HEK293 (cell line): Measurements from ENCODE around the gene MYL12A.

Source experiments
- CTCF ChIA-PET: fragments of 350-600 bp; formaldehyde crosslinking; extraction: SDS; loops from one replicate; lab custom pipeline; 2021; ENCODE audit warnings: antibody characterized with exemption; lab: Yijun Ruan, JAX
- POLR2A ChIA-PET: fragments of 300-600 bp; formaldehyde crosslinking; extraction: SDS; loops from one replicate; lab custom pipeline; 2020; ENCODE audit warnings: antibody characterized with exemption, inconsistent platforms; lab: Yijun Ruan, JAX
- H3K27ac ChIP-seq: fragments of 200-500 bp; sonication (Bioruptor generic); 2 replicates; pipeline ENCODE4 v1.5.1; 2014; ENCODE audit warnings: low read depth, low read length, control low read depth, inconsistent platforms; ENCODE audit errors: extremely low read depth
- H3K36me3 ChIP-seq, 2 experiments: fragments of 200-500 bp in 1 of 2; sonication (Bioruptor generic) in 1 of 2; 1 replicate in 1 of 2; 2 replicates in 1 of 2; pipeline ENCODE4 v1.5.1; 2014 to 2017; ENCODE audit warnings: inconsistent platforms in 2 of 2, low read length in 2 of 2; ENCODE audit not compliant: control insufficient read depth in 2 of 2, insufficient read depth in 1 of 2
- H3K4me1 ChIP-seq: fragments of 200-500 bp; sonication (Bioruptor generic); 2 replicates; pipeline ENCODE4 v1.5.1; 2014; ENCODE audit warnings: mild to moderate bottlenecking, low read length, inconsistent platforms; ENCODE audit not compliant: control insufficient read depth, insufficient read depth
- H3K4me3 ChIP-seq: 2 replicates; pipeline ENCODE4 v1.5.1; 2011; ENCODE audit warnings: low read depth, mild to moderate bottlenecking, control low read depth, low read length, moderate library complexity
- H3K9me3 ChIP-seq: fragments of 200-500 bp; sonication (Bioruptor generic); 2 replicates; pipeline ENCODE4 v1.5.1; 2014; ENCODE audit warnings: low read depth, low read length, inconsistent platforms; ENCODE audit not compliant: control insufficient read depth, insufficient read depth
- MZF1 ChIP-seq: fragments of 450-650 bp; formaldehyde crosslinking; IDR thresholded peaks from 2 replicates; pipeline ENCODE4 v1.5.1; 2017; ENCODE audit warnings: missing biosample characterization, missing genetic modification characterization, borderline replicate concordance
- SALL2 ChIP-seq: fragments of 450-650 bp; formaldehyde crosslinking; IDR thresholded peaks from 2 replicates; pipeline ENCODE4 v1.5.0; 2017; ENCODE audit warnings: missing biosample characterization, mild to moderate bottlenecking, missing genetic modification characterization, borderline replicate concordance
- SETDB1 ChIP-seq: IDR thresholded peaks from one replicate; pipeline ENCODE4 v1.6.1; 2017; ENCODE audit warnings: mild to moderate bottlenecking, low read length, moderate library complexity, mixed read lengths; ENCODE audit not compliant: insufficient read length
- TCF7L2 ChIP-seq: IDR thresholded peaks from 2 replicates; pipeline ENCODE4 v1.6.1; 2011; ENCODE audit warnings: low read depth, mild to moderate bottlenecking, inconsistent platforms, low read length, moderate library complexity, borderline replicate concordance
- ZBTB20 ChIP-seq: fragments of 450-650 bp; formaldehyde crosslinking; IDR thresholded peaks from 2 replicates; pipeline ENCODE4 v1.5.1; 2016; ENCODE audit warnings: missing biosample characterization, missing genetic modification characterization
- ZIC2 ChIP-seq: fragments of 450-650 bp; formaldehyde crosslinking; IDR thresholded peaks from 2 replicates; pipeline ENCODE4 v1.5.1; 2016; ENCODE audit warnings: missing biosample characterization, missing genetic modification characterization
- ZNF114 ChIP-seq: fragments of 450-650 bp; formaldehyde crosslinking; IDR thresholded peaks from 2 replicates; pipeline ENCODE4 v1.5.0; 2017; ENCODE audit warnings: missing biosample characterization, missing genetic modification characterization
- ZNF121 ChIP-seq: fragments of 450-650 bp; formaldehyde crosslinking; IDR thresholded peaks from 2 replicates; pipeline ENCODE4 v1.5.1; 2016; ENCODE audit warnings: missing biosample characterization, missing genetic modification characterization
- ZNF16 ChIP-seq: fragments of 450-650 bp; formaldehyde crosslinking; IDR thresholded peaks from 2 replicates; pipeline ENCODE4 v1.5.1; 2016; ENCODE audit warnings: low read depth, missing biosample characterization, missing genetic modification characterization
- ZNF239 ChIP-seq: fragments of 450-650 bp; formaldehyde crosslinking; IDR thresholded peaks from 2 replicates; pipeline ENCODE4 v1.5.1; 2016; ENCODE audit warnings: missing biosample characterization, missing genetic modification characterization
- ZNF366 ChIP-seq: fragments of 450-650 bp; formaldehyde crosslinking; conservative IDR thresholded peaks from 2 replicates; pipeline ENCODE4 v1.5.1; 2016; ENCODE audit warnings: missing biosample characterization, missing genetic modification characterization
- ZNF548 ChIP-seq: fragments of 450-650 bp; formaldehyde crosslinking; IDR thresholded peaks from 2 replicates; pipeline ENCODE4 v1.5.1; 2016; ENCODE audit warnings: missing biosample characterization, missing genetic modification characterization
- ZNF549 ChIP-seq: fragments of 450-650 bp; IDR thresholded peaks from 2 replicates; pipeline ENCODE4 v1.5.1; 2018; ENCODE audit warnings: missing biosample characterization, missing genetic modification characterization, mild to moderate bottlenecking, inconsistent platforms, moderate library complexity
- ZNF596 ChIP-seq: fragments of 450-650 bp; IDR thresholded peaks from 2 replicates; pipeline ENCODE4 v1.5.0; 2018; ENCODE audit warnings: missing biosample characterization, mild to moderate bottlenecking, missing genetic modification characterization, moderate library complexity
- ZNF626 ChIP-seq: fragments of 450-650 bp; sonication (Bioruptor Pico); formaldehyde crosslinking; IDR thresholded peaks from 2 replicates; pipeline ENCODE4 v1.5.1; 2018; ENCODE audit warnings: missing biosample characterization, missing genetic modification characterization, inconsistent platforms
- ZNF670 ChIP-seq: fragments of 450-650 bp; formaldehyde crosslinking; IDR thresholded peaks from 2 replicates; pipeline ENCODE4 v1.5.1; 2016; ENCODE audit warnings: missing biosample characterization, missing genetic modification characterization, low read depth
- ZNF677 ChIP-seq: fragments of 450-650 bp; IDR thresholded peaks from 2 replicates; pipeline ENCODE4 v1.5.0; 2018; ENCODE audit warnings: missing biosample characterization, mild to moderate bottlenecking, missing genetic modification characterization, moderate library complexity
- ZNF768 ChIP-seq: fragments of 450-650 bp; formaldehyde crosslinking; IDR thresholded peaks from 2 replicates; pipeline ENCODE4 v1.5.1; 2018; ENCODE audit warnings: missing biosample characterization, mild to moderate bottlenecking, missing genetic modification characterization
- ZNF830 ChIP-seq: fragments of 450-650 bp; IDR thresholded peaks from 2 replicates; pipeline ENCODE4 v1.5.0; 2018; ENCODE audit warnings: missing biosample characterization, missing genetic modification characterization, low read depth, mild to moderate bottlenecking, moderate library complexity
- TF ChIP-seq, protein P1 (sequence below): fragments of 450-650 bp; formaldehyde crosslinking; conservative IDR thresholded peaks from 2 replicates; pipeline ENCODE4 v1.5.1; 2016; ENCODE audit warnings: low read depth, missing biosample characterization, missing genetic modification characterization
- TF ChIP-seq, protein P2 (sequence below): fragments of 450-650 bp; formaldehyde crosslinking; IDR thresholded peaks from 2 replicates; pipeline ENCODE4 v1.5.1; 2016; ENCODE audit warnings: missing biosample characterization, missing genetic modification characterization

MYL12A gene

DNA sequence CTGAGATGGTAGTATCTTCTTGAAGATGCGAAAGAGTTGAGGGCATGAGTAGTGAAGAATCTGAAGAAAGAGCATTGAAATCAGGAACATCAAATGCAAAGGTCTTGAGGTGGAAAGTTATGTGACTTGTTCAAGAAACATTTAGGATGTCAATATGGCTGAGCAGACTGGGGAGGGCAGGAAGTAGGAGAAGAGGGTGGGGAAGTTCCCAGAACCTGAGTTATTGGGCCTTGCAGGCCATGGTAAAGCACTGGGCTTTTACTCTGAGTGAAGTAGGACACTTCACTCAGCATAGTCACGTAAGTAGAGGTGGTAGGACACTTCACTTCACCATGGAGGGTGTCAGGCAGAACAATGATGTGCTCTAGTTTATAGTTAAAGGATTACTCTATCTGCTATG, 11.8 kb upstream of the MYL12A start:
- POLR2A ChIA-PET, result no interaction called here
- CTCF ChIA-PET, result interaction anchor here (1.5 kb wide), 1 partner anchor 10 kb away, joined by 5 read pairs; no protein-coding TSS in a partner anchor
- no peak overlapping the region for H3K27ac ChIP-seq

DNA sequence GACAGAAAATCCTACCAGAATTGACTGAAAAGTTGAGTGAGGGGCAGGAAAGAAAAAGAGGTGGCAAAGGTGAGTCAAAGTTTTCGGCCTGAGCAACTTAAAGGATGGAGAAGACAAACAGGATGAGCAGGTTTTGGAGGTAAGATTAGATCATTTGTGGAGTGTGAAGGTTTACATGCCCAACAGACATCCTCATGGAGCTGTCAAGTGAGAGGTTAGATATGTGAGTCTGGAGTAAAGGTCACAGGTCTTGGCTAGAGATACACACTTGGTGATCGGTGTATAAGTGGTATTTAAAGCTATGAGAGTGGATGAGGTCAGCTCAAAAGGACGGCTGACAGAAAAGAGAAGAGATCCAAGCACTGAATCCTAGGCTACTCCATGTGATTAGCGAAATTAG, 11.1 kb upstream of the MYL12A start:
- no peaks in the 10 kb centered on the region for H3K9me3 ChIP-seq
- H3K36me3 ChIP-seq, result no peaks in the 10 kb centered on the region
- no peak overlapping the region for H3K4me3 ChIP-seq
- POLR2A ChIA-PET, result no interaction called here
- CTCF ChIA-PET, result interaction anchor here (1.5 kb wide), 1 partner anchor 10 kb away, joined by 5 read pairs; no protein-coding TSS in a partner anchor
- no peaks in the 10 kb centered on the region for H3K4me1 ChIP-seq
- TF ChIP-seq, protein P1, sequence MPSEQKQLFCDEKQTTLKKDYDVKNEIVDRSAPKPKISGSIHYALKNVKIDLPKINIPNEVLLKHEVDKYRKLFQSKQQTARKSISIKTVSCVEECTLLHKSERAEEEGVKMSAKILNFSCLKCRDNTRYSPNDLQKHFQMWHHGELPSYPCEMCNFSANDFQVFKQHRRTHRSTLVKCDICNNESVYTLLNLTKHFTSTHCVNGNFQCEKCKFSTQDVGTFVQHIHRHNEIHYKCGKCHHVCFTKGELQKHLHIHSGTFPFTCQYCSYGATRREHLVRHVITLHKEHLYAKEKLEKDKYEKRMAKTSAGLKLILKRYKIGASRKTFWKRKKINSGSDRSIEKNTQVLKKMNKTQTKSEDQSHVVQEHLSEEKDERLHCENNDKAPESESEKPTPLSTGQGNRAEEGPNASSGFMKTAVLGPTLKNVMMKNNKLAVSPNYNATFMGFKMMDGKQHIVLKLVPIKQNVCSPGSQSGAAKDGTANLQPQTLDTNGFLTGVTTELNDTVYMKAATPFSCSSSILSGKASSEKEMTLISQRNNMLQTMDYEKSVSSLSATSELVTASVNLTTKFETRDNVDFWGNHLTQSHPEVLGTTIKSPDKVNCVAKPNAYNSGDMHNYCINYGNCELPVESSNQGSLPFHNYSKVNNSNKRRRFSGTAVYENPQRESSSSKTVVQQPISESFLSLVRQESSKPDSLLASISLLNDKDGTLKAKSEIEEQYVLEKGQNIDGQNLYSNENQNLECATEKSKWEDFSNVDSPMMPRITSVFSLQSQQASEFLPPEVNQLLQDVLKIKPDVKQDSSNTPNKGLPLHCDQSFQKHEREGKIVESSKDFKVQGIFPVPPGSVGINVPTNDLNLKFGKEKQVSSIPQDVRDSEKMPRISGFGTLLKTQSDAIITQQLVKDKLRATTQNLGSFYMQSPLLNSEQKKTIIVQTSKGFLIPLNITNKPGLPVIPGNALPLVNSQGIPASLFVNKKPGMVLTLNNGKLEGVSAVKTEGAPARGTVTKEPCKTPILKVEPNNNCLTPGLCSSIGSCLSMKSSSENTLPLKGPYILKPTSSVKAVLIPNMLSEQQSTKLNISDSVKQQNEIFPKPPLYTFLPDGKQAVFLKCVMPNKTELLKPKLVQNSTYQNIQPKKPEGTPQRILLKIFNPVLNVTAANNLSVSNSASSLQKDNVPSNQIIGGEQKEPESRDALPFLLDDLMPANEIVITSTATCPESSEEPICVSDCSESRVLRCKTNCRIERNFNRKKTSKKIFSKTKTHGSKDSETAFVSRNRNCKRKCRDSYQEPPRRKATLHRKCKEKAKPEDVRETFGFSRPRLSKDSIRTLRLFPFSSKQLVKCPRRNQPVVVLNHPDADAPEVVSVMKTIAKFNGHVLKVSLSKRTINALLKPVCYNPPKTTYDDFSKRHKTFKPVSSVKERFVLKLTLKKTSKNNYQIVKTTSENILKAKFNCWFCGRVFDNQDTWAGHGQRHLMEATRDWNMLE (tag by site-specific recombination), result no peak
- TF ChIP-seq ZNF768 (tag by site-specific recombination) (no peak), ZNF677 (tag by site-specific recombination) (no peak), ZNF114 (tag by site-specific recombination) (no peak), ZNF548 (tag by site-specific recombination) (no peak), SALL2 (tag by site-specific recombination) (no peak), ZNF596 (tag by site-specific recombination) (no peak), ZNF626 (tag by site-specific recombination) (no peak), ZNF16 (no peak), TCF7L2 (no peak), ZBTB20 (tag by site-specific recombination) (no peak)
- H3K27ac ChIP-seq, result no peak overlapping the region

More for the DNA sequence above, 11.8 kb upstream of the MYL12A start:
- Histone ChIP-seq H3K4me3 (no peak overlapping the region), H3K4me1 (no peaks in the 10 kb centered on the region), H3K36me3 (no peaks in the 10 kb centered on the region), H3K9me3 (no peaks in the 10 kb centered on the region)
- TF ChIP-seq, protein P2, sequence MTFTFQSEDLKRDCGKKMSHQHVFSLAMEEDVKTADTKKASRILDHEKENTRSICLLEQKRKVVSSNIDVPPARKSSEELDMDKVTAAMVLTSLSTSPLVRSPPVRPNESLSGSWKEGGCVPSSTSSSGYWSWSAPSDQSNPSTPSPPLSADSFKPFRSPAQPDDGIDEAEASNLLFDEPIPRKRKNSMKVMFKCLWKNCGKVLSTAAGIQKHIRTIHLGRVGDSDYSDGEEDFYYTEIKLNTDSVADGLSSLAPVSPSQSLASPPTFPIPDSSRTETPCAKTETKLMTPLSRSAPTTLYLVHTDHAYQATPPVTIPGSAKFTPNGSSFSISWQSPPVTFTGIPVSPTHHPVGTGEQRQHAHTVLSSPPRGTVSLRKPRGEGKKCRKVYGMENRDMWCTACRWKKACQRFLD (tag by site-specific recombination), result no peak
- no peak for TF ChIP-seq MZF1 (tag by site-specific recombination)
- no peak for TF ChIP-seq ZIC2 (tag by site-specific recombination)
- no peak for TF ChIP-seq ZNF239 (tag by site-specific recombination)
- no peak for TF ChIP-seq ZNF121
- TF ChIP-seq ZNF670 (tag by site-specific recombination), result no peak
- no peak for TF ChIP-seq SALL2 (tag by site-specific recombination)
- TF ChIP-seq ZNF366, result no peak
- TF ChIP-seq, protein P1 (tag by site-specific recombination), result no peak
- no peak for TF ChIP-seq ZNF830 (tag by site-specific recombination)
- TF ChIP-seq ZNF549 (tag by site-specific recombination), result no peak
- TF ChIP-seq SETDB1, result no peak
